Thoracic aorta (tissue), 2 donors: ENCODE data around the gene MNAT1. TPM values are rescaled to one million over a fixed set of nuclear protein-coding genes. Genes with fewer than 3 reads are reported as not detected.

Experiments
- ATAC-seq: fragments of 150-250 bp; one replicate; pipeline ENCODE4 v1.8.0; 2017; ENCODE audit warnings: low read depth; ENCODE audit not compliant: insufficient number of reproducible peaks, low FRiP score
- DNase-seq: peaks from one replicate; pipeline ENCODE4 v3.0.0-alpha.2; 2020; ENCODE audit warnings: low spot score
- H3K27ac ChIP-seq, 2 donors: fragments of 200-600 bp; sonication (generic); 1 replicate in 1 of 2; 2 replicates in 1 of 2; pipeline ENCODE4 v1.5.1; 2016; ENCODE audit warnings: mild to moderate bottlenecking in 2 of 2, moderate library complexity in 2 of 2
- H3K27me3 ChIP-seq: fragments of 200-600 bp; sonication (generic); replicated peaks from 2 replicates; pipeline ENCODE4 v1.6.0; 2016; ENCODE audit warnings: mild to moderate bottlenecking; ENCODE audit not compliant: insufficient read depth
- H3K36me3 ChIP-seq: fragments of 200-600 bp; sonication (generic); one replicate; pipeline ENCODE4 v1.5.1; 2016
- H3K4me1 ChIP-seq, 2 donors: fragments of 200-600 bp; sonication (generic); 1 replicate in 1 of 2; 2 replicates in 1 of 2; pipeline versions ENCODE4 v1.5.1 to v1.6.0; 2016; ENCODE audit warnings: low read depth in 2 of 2, mild to moderate bottlenecking in 1 of 2; ENCODE audit not compliant: control insufficient read depth in 1 of 2
- H3K4me3 ChIP-seq: fragments of 200-600 bp; sonication (generic); 2 replicates; pipeline ENCODE4 v1.5.1; 2016; ENCODE audit warnings: mild to moderate bottlenecking
- H3K9me3 ChIP-seq: fragments of 200-600 bp; sonication (generic); 2 replicates; pipeline ENCODE4 v1.5.1; 2016
- total RNA-seq, 2 donors: library from RNA; depleted of rRNA; stranded (reverse); fragments of >200 nt; gene quantifications; one replicate each; pipeline versions ENCODE4 v1.1.0 to v1.2.3, GENCODE V29; 2016
- TF ChIP-seq, protein P1 (sequence below): fragments of 200-600 bp; sonication (generic); IDR thresholded peaks from one replicate; pipeline ENCODE4 v1.5.1; 2019; ENCODE audit warnings: antibody characterized with exemption

The MNAT1 gene
- total RNA-seq, 2 donors from 2014 or later = 32.4 to 52.3 TPM

DNA sequence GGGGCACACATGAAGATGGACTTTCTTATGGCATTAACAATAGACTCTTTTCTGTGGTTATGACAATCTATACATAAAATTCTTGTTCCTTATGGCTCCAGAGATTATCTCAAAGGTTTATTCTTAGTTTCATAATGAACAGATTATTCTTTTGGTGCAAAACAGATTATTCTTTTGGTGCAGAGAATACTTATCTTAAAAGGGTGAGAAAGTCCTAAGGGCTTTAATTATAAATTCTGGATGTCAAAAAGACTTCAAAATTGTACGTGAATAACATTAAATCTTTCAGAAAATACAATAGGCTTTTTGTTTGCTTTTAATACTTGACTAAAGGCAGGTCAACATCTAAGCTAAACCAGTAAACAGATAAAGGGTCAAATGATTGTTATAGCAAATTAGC is 69.3 kb downstream of the MNAT1 start:
- no peak overlapping the region for H3K4me3 ChIP-seq
- no peak overlapping the region for H3K27ac ChIP-seq
- no peaks in the 10 kb centered on the region for H3K27me3 ChIP-seq
- no peaks in the 10 kb centered on the region for H3K36me3 ChIP-seq
- TF ChIP-seq, protein P1, sequence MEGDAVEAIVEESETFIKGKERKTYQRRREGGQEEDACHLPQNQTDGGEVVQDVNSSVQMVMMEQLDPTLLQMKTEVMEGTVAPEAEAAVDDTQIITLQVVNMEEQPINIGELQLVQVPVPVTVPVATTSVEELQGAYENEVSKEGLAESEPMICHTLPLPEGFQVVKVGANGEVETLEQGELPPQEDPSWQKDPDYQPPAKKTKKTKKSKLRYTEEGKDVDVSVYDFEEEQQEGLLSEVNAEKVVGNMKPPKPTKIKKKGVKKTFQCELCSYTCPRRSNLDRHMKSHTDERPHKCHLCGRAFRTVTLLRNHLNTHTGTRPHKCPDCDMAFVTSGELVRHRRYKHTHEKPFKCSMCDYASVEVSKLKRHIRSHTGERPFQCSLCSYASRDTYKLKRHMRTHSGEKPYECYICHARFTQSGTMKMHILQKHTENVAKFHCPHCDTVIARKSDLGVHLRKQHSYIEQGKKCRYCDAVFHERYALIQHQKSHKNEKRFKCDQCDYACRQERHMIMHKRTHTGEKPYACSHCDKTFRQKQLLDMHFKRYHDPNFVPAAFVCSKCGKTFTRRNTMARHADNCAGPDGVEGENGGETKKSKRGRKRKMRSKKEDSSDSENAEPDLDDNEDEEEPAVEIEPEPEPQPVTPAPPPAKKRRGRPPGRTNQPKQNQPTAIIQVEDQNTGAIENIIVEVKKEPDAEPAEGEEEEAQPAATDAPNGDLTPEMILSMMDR = no peak
- H3K9me3 ChIP-seq = no peaks in the 10 kb centered on the region
- no peak for ATAC-seq
- H3K4me1 ChIP-seq = no peaks in the 10 kb centered on the region
- DNase-seq = no peak

- Histone ChIP-seq H3K36me3 (no peaks in the 10 kb centered on the region), H3K27me3 (no peaks in the 10 kb centered on the region), H3K4me1 (no peaks in the 10 kb centered on the region), H3K27ac (no peak overlapping the region), H3K4me3 (no peak overlapping the region), H3K9me3 (no peaks in the 10 kb centered on the region)
- TF ChIP-seq, protein P1 = no peak
- DNase-seq (no peak), ATAC-seq (no peak)
Measured at GRCh38 chr14:60805841-60806430, 71.4 kb downstream of the MNAT1 start.

- Histone ChIP-seq H3K4me3 (no peak overlapping the region), H3K9me3 (no peaks in the 10 kb centered on the region), H3K36me3 (peaks cover 3% of the 10 kb centered on the region), H3K27ac (no peak overlapping the region), H3K4me1 (no peaks in the 10 kb centered on the region), H3K27me3 (no peaks in the 10 kb centered on the region)
- DNase-seq = no peak
- no peak for ATAC-seq
- TF ChIP-seq, protein P1 = no peak
Measured at GRCh38 chr14:60807247-60807646, 72.7 kb downstream of the MNAT1 start.

DNA sequence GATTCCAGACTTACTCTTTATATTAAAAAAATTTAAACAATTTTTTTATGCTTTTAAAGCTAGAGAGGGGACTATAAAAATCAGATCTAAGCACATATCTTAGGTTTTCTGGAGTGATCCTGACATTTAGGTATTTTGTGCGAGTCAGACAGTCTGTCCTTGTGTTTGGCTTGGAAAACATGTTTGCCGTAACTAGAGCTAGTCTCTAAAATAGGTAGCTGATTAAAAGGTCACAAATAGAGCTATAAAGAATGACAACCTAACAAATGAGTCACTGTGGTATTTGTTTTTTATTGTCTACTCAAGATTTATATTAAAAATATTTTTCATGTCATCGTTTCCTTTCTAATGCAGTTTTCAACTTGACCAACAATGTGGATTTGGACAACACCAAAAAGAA is 73.4 kb downstream of the MNAT1 start:
- Histone ChIP-seq H3K36me3 (peaks cover 10% of the 10 kb centered on the region), H3K27ac (no peak overlapping the region), H3K27me3 (no peaks in the 10 kb centered on the region), H3K4me1 (no peaks in the 10 kb centered on the region), H3K9me3 (no peaks in the 10 kb centered on the region), H3K4me3 (no peak overlapping the region)
- DNase-seq (no peak), ATAC-seq (no peak)
- TF ChIP-seq, protein P1 = no peak

DNA sequence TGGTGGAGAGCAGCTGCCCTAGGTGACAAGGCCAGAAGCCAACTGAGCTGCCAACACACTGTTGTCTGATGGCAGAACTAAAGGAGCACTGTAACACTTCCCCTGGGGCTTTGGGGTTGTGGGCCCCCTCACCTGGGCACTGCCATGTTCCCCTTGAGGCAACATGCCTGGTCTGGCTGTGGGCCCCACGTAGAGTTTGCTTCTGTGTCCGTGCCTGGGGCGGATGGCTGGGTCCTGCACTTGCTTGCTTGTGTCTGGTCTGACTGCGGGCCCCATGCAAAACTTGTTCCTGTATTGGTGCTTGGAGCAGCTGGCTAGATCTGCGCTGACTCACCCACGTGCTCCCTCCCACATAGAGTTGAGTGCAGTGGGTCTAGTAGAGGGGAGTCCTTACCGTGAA is 78.4 kb downstream of the MNAT1 start:
- H3K4me3 ChIP-seq = no peak overlapping the region
- no peak for DNase-seq
- H3K4me1 ChIP-seq = no peaks in the 10 kb centered on the region
- ATAC-seq = no peak
- TF ChIP-seq, protein P1 = no peak
- no peaks in the 10 kb centered on the region for H3K9me3 ChIP-seq
- no peak overlapping the region for H3K27ac ChIP-seq
- no peaks in the 10 kb centered on the region for H3K27me3 ChIP-seq
- H3K36me3 ChIP-seq = peaks cover 13% of the 10 kb centered on the region
